KG1 (cell line): ENCODE data around the gene SLC45A3.
"Not testable (repeated sequence)": the region's sequence is repeated elsewhere in the genome, so short reads cannot be mapped to it uniquely, and the experiment has no call there.

Source experiments
- DNase-seq: peaks from one replicate; lab custom pipeline; 2025; lab: John Stamatoyannopoulos, UW

Gene SLC45A3

DNA sequence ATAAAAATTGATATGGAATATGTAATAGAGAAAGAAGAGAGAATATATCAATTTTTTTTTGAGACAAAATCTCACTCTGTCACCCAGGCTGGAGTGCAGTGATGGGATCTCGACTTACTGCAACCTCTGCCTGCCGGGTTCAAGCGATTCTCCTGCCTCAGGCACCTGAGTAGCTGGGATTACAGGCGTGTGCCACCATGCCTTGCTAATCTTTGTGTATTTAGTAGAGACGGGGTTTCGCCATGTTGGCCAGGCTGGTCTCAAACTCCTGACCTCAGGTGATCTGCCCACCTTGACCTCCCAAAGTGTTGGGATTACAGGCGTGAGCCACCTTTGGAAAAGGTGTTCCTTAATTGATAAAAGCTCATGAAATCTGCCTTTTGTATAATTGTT, 44.2 kb downstream of the SLC45A3 start:
- DNase-seq, result not testable (repeated sequence)

DNA sequence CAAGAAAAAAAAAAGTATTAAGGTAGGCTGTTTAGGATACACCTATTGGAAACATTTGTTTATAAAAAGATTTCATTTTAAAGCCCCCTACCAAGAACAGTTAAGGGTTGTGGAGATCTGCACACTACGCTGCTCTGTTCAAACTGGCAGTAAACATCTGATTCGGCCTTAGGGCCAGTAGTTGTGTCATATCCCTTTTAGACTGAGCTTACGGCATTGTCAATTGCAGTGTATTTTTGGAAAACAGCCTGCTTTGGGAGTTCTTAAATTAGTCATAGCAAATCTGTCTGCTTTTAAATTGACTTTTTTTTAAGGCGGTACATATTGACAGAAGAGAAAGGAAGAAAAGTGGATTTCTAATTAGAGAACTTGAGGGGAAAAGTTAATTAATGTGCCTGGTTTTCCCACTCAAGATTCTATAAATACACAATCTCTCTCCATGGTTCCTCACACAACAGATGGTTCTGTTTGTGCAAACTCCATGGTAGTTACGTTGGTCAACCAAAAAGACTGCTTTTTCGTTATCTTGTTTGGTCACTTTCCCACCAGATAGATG, 46.8 kb downstream of the SLC45A3 start:
- DNase-seq, result no peak

DNA sequence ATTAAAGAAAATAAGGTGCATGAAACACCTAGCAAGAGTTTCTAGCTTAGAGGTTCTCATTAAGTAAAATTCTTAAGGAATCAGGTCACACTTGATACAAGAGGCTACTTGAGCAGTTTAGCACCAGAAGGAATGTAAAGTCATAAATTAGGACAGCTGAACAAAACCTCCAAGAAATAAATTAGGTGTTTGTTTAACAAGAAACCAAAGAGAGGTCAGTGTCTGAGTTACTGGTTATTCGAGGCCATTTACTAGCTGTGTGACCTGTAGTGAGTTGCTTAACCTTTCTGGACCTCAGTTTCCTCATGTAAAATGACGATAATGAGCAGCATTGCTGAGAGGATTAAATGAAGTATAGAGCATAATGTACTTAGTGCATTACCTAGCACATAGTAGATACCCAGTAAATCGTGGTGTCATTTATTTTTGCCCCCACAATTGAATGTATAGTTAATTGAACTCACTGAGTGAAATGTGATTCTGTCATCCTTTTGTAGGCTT, 47.6 kb downstream of the SLC45A3 start:
- no peak for DNase-seq

DNA sequence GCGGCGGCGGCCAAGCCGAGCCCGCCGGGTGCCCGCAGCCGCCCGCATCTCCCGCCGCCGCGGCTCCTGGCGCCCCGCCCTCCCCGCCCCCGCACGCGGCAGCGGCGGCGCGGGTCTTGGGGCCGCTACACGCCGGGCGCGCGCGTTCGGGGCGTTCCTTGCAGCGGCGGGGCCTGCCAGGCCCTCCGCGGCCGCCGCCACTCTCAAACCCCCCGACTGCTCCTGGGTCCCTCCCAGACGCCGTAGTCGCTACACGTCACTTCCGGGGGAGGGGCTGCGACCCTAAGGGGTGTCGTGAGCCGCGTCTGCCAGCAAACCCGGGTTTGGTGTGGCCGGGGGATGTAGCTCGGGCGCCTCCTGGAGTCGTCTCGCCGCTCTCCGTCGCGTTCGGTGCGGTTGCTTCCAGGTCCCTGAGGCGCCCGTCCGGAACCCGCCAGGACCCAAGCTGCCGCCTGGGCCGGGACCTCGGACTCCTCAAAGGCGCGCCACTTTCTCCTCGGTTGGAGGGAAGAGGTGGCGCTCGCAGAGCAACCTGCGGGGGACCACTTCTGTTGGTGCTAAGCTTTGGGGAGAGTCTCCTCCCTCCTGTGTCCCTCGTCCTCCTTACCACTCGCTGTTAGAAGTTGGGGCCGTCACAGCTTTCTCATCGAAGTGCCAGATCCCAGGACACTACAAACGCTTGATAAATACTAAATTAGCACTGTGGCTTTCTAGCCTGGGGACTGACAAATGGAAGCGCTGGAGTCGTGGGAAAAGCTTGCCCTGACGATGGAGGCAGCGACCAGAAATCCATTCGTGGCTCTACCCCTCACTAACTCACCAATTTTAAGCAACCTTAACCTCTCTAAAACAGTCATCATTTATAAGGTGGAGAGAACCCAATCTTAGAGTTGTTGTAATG, 48.3 kb downstream of the SLC45A3 start, which contains the start of gene ELK4:
Gene ELK4 (minus strand): TSS at position 244 of the 901 bp plus-strand sequence. CDS start 8,129 bp downstream, outside the sequence.
- peak; percentile 96 for DNase-seq

DNA sequence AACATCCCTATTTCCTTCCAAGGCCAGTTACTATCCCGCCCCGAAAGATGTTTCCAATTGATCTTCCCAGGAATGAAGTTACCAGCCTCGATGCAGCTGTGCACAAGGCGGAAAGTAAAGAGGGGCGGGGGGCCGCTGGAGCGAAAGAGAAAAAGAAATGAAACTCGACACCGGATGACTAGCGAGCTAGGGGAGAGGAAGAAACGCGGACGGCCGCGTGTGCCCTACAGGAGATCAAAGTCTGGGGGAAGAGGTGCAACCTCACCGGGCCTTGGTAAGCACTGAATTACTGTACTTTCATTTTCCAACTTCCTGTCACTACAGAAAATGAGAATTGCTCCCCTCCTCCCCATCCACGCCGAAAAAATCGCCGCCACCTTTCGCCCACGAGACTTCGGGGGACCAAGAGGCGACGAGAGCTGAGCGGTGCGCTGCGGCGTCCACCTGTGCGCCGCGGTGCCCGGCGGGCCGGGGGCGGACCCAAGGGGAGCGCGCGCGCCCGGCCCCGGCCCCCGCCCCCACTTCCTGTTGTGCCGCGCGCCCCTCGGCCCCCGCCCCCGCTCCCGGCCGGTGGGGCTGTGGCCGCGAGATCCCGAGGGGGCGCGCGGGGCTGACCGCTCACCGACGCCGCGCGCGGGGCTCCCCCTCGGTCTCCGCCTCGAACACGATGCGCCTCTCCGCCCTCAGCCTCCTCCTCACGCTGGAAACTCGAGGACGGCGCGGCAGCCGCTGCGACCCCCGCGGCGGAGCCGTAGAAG, 49.1 kb downstream of the SLC45A3 start:
- peak; percentile 62 for DNase-seq

DNA sequence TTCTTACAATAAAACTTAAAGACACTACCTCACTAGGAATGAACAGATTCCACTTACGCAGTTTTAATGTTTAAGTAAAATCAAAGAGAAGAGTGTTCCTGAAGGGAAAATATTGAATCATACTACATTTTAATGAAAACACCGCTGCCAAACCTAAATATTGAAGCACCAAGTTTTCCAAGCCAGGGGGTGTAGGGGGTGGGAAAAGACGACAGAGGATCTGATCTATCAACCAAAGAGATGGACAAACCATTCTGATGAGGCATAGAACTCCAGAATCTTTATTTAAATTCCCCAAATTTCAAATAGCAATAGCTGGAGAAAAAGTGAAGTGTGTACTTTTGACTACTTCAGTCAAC, 49.7 kb downstream of the SLC45A3 start:
- DNase-seq, result no peak

DNA sequence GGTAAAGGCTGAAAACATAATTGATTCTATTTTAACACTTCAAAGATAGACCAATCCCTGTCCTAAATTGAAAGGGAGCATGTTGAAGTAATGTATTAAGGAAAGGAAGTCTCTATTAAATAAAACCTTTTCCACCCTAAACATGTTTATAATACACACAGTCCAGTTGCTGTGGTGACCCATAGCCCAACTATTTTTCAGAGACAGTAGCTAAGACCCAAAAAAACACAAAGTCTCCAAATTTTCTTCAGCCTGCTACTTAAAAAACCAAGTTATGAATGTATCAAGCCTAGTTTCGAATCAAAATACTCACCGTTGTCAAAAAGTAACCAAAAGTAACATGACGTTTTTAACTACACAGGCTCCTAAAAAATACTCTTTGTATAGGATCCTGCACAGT, 50.1 kb downstream of the SLC45A3 start:
- no peak for DNase-seq

DNA sequence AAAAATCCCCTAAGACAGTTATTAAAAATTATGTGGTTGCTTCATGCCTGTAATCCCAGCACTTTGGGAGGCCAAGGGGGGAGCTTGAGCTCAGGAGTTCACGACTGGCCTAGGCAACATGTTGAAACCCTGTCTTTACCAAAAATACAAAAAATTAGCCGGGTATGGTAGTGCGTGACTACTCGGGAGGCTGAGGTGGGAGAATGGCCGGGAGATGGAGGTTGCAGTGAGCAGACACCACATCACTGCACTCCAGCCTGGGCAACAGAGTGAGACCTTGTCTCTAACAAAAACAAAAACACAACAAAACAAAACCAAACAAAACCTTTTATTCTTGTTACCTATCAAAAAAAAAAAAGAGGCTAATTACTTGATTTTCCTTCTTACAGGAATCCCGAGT, 50.6 kb downstream of the SLC45A3 start:
- DNase-seq, result no peak

DNA sequence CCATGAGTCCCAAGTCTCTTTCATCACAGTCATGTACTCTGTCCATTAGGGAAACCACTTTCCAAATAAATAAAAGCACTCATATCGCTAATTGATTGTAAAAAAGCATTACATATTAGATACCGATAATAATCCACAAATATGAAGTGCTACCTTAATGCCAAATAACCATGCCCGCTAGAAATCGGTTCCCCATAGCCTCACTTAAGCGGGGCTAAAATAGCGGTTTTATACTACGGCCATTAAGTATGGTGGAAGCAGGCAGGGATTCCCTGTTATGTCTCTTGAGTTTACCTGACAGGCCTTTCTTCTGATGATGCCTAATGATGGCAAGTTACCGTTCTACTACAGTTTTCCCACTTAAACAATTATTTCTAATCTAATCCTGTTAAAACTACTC, 52.4 kb downstream of the SLC45A3 start:
- no peak for DNase-seq

DNA sequence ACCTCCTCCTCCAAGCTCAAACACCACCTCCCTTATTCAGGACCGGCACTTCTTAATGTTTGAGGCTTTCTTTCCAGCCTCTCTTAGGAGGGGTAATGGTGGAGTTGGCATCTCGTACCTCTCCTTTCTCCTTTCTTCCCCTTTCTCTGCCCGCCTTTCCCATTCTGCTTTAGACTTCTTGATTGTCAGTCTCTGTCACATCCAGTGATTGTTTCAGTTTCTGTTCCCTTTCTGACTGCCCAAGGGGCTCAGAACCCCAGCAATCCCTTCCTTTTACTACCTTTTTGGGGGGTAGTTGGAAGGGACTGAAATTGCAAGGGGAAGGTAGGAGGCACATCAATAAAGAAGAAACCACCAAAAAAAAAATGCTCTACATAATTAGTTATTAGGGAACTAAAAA, 54.1 kb downstream of the SLC45A3 start:
- no peak for DNase-seq

DNA sequence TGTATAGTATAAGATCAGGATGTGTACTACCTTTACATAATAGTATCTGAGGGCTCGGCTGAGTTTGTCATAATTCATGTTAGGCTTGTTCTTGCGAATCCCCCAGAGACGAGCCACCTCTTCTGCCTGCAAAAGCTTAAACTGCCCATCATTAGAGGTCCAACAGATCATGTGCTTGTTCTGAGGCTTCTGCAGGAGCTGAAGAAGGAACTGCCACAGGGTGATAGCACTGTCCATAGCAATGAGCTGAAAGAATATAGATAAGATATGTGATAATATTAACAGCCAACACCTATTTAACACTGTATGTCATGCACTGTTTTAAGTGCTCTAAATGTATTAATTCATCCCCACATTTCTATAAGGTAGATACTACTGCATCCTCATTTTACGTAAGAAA, 56.7 kb downstream of the SLC45A3 start:
- no peak for DNase-seq

DNA sequence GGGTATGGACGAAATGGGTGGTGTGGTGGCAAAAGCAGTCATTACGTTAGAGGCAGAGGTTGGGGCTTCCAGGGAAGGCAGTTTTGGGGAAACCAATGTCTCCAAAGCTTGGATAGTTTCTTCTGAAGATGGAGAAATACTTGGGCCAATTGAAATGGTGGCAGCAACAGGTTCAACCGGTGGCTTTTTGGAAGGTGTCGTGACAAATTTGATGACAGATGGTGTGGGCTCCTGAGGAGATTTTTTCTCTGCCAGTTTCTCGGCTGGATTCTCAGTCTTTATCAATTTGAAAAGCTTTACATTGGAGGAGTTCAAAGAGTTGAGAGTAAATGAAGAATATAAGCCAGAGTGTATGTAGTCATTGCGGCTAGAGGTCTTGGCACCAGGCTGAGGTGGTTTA, 60.0 kb downstream of the SLC45A3 start:
- no peak for DNase-seq

DNA sequence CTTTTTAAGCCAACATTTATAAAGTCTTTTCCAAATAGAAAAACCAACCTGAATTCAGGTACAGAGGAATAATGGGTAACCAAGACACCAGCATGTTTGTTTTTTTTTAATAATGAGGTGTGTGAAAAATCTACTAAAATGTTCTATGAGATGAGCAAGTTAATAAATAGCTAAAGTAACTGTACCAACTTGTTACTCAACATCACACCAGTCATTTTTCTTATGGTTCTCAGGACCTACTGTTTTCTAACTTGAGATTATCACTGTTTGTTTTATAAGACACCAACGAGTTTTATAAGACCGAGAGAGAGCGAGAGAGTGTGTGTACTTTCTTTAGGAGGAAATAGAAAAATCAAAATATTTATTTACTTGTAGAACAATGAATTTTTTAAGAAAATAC, 60.9 kb downstream of the SLC45A3 start:
- no peak for DNase-seq

DNA sequence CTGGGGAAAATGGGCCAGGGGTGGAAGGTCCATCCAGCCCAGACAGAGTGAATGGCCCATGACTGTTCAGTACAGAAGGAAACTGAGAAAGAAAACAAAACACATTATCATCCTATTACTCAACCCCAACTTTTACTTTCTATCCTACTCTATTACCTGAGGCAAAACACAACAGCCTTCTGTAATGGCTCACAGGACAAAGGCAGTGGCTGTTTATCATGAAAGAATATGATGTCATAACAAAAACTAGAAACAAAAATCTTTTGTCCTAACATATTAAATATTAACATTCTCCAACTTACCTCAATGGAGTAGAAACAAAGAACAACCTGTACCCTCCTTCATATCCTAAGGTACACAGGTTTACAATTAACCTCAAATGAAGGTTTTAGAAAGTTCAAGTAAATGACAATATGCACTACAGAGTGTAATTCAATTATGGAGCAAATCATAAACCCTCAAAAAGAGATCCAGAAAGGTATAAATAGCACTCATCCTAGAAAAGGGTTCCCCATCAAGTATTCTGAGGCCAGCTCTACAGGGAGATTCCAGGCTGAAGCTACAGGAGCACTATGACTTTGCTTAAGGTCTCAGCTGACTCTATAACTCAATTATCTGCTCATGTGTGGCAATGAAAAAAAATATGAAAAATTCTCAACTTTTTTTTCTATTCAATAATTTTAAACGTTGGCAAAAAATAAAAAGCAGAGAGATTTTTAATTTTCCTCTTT, 63.6 kb downstream of the SLC45A3 start:
- DNase-seq, result no peak

DNA sequence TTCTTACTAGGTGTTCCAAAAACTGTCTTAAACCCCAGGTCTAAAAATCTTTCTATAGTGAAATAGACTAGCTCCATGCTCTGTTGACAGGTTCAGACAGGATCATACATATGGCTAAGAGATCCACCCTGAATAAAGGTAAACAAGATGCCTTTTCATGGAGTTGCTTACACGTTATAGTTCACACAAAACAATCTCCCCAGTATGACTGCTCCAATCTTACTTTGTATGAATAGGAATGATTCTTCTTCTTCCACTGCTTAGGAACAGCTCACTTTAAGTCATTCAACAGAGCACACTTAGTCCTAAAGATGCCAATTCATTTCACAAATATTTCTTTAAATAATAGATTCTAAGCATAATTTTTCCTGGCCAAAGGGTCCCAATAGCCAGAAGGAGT, 64.5 kb downstream of the SLC45A3 start:
- DNase-seq, result no peak

DNA sequence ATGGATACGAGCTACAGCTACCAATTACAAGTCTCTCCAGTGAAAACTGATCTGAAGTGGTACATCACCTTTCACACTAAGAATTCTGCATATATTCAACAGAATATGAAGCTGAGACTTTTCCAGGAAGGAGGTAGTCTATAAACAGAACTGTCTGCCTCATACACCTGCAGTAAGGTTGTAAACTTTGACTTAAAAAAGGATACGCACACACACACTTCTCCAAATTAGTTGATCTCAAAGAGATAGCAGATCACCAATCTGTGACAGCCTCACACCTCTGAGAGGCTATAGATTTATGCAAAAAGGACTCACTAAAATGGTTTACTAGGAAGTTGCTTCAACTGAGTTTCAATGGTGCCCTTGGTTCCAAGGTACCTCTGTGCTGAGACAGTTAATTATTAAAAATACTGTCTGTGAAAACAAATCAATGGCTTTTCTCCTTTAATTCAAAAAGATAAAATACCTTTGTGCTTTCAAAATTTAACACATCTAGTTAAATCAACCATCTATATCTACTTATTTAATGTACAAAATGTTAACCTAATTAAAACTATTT, 66.4 kb downstream of the SLC45A3 start:
- DNase-seq, result no peak

DNA sequence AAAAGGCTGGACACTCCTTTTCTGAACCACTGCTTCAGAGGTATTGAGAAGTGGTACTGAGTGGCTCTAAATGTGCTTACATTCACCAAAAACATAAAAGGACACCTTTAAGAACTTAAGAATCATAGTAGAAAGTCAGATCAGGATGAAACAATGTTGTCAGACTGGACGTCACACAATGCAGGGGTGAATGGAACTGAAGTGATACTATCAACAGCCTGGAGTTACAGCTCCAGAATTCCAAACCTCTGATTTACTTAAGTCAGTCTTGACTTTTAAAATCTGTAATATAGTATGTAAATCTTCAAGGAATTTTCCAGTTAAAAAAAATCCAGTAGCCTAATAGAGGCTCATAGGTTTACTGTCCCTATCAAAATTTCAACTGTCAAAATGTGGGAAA, 67.8 kb downstream of the SLC45A3 start:
- no peak for DNase-seq

DNA sequence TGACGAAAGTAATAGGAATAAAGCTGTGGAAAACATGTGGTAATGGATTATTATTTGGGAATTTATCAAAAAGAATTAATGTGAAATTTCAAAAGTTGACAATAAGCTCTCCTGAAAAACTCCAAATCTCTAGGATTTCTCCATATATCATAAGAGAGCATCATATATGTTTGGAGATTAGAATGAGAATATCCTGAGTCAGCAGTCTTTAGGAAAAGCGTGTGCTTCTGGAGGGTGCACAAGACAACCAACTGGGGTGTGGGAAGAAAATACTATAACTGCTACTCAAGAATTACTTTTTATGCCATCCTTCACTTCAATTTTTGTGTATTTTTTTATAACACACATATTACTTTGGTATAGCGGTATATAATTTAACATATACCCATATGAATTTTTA, 68.2 kb downstream of the SLC45A3 start:
- no peak for DNase-seq

DNA sequence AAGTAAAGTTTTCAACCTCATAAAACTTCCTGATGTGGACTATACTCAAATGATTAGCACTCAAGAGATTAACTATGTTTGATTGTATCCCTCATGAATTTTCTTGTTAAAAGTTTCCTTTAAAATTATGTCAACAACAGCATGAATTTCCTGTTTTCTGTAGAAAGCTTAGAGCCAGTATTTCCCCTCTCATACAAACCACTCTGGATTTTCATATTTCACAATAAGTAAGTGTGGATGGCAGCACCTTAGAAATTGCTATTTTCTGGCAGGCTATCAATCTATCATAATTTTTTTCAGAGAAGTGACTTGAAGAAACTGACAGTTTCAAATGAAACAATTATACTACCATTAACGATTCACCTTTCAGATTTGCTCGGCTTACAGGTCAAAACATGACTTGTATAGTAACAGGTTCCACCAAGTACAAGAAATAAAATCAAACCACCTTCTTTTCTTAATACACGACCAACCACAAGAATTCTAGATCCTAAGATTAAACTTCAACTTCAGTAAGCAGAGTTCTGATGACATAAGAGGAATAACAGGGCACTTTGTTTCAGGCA, 69.3 kb downstream of the SLC45A3 start:
- DNase-seq, result no peak

DNA sequence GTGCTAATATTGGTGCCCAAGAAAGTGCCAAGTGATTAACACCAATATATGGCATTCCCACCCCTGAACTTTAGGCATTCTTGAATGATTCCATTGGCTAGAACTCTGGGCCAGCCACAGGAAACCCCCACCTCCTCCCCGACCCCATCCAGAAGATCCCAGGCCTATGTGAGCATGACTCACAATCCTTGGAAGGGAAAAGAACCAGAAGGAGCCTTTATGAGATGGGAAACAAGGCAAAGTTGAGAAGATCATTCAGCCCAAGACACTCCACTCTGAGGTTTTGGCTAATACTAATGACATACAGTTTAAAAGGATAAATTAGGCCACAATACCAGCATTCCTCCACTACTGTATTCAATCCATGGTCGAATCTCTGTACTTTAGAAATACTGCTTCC, 70.3 kb downstream of the SLC45A3 start:
- no peak for DNase-seq
